Hindlimb muscle (tissue), 1 donor: ENCODE data around the gene INSRR. TPM values are rescaled to one million over a fixed set of nuclear protein-coding genes. Genes with fewer than 3 reads are reported as not detected.

Experiments
- DNase-seq: peaks from one replicate; pipeline ENCODE4 v3.0.0-alpha.2; 2013
- polyA plus RNA-seq: library from polyadenylated mRNA; unstranded; fragments of 120-200 nt; gene quantifications from one replicate; pipeline ENCODE4 v1.2.1, GENCODE V29; 2013; ENCODE audit not compliant: insufficient read length

The INSRR gene
- polyA plus RNA-seq, 1 donor = 0.93 TPM

- no peak for DNase-seq
Measured at GRCh38 chr1:156874142-156874541, 15.2 kb upstream of the INSRR start.

- DNase-seq = no peak
Measured at GRCh38 chr1:156873659-156874058, 14.7 kb upstream of the INSRR start.

- no peak for DNase-seq
Measured at GRCh38 chr1:156869455-156869854, 10.5 kb upstream of the INSRR start.

- DNase-seq = no peak
Measured at GRCh38 chr1:156868341-156868740, 9.4 kb upstream of the INSRR start.

- DNase-seq = no peak
Measured at GRCh38 chr1:156866249-156866909, 7.5 kb upstream of the INSRR start.

GRCh38 chr1:156865865-156866248 is 6.9 kb upstream of the INSRR start:
- DNase-seq = no peak

GRCh38 chr1:156865258-156865657 is 6.3 kb upstream of the INSRR start:
- no peak for DNase-seq

- DNase-seq = no peak
Measured at GRCh38 chr1:156864796-156865195, 5.9 kb upstream of the INSRR start.

- DNase-seq = no peak
Measured at GRCh38 chr1:156863631-156864030, 4.7 kb upstream of the INSRR start.

GRCh38 chr1:156862997-156863599 is 4.2 kb upstream of the INSRR start:
- no peak for DNase-seq

- DNase-seq = no peak
Measured at GRCh38 chr1:156862584-156862983, 3.7 kb upstream of the INSRR start.

- DNase-seq = no peak
Measured at GRCh38 chr1:156860628-156861423, 1.9 kb upstream of the INSRR start, which contains the start of gene NTRK1. Gene NTRK1, plus strand, starts transcription at chr1:156860865. Its CDS starts 70 bp downstream, at chr1:156860935.

GRCh38 chr1:156860113-156860627 is 1.3 kb upstream of the INSRR start:
- no peak for DNase-seq

GRCh38 chr1:156859523-156860112 is 701 bp upstream of the INSRR start:
- no peak for DNase-seq

- DNase-seq = no peak
Measured at GRCh38 chr1:156858555-156858956, 361 bp downstream of the INSRR start.

GRCh38 chr1:156857532-156857931 is 1.4 kb downstream of the INSRR start:
- no peak for DNase-seq

- no peak for DNase-seq
Measured at GRCh38 chr1:156856282-156856785, 2.6 kb downstream of the INSRR start.

GRCh38 chr1:156854634-156855033 is 4.3 kb downstream of the INSRR start:
- DNase-seq = no peak

- DNase-seq = no peak
Measured at GRCh38 chr1:156853761-156854160, 5.2 kb downstream of the INSRR start.

- no peak for DNase-seq
Measured at GRCh38 chr1:156852418-156852874, 6.5 kb downstream of the INSRR start.

- DNase-seq = no peak
Measured at GRCh38 chr1:156851779-156852417, 7.0 kb downstream of the INSRR start.

GRCh38 chr1:156849151-156849496 is 9.8 kb downstream of the INSRR start:
- DNase-seq = no peak
